GM21515 (cell line): ENCODE results near the gene FAM120B.
"Not testable (repeated sequence)": the region's sequence is repeated elsewhere in the genome, so short reads cannot be mapped to it uniquely, and the experiment has no call there.

Experiments
- ATAC-seq: cut with Tn5 transposase; IDR thresholded peaks from one replicate; pipeline ENCODE4 v1.9.1; 2021; ENCODE audit not compliant: unreplicated experiment

The FAM120B gene

DNA sequence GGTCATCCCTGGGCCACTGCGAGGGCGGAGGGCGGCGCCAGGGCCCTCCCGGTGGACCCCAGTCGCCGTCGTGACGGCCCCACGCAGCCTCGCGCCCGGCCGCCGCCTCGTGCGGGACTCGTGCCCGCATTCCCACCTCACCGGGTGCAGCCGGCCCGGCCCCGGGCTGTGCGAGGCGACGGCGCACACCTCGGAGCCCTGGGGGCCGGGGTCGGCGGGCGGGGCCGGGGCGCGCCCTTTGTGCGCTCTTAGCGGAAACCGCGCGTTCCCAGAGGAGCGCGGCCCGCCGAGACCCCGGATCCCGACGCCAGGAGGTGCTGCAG, 10.2 kb upstream of the FAM120B start:
- no peak for ATAC-seq

DNA sequence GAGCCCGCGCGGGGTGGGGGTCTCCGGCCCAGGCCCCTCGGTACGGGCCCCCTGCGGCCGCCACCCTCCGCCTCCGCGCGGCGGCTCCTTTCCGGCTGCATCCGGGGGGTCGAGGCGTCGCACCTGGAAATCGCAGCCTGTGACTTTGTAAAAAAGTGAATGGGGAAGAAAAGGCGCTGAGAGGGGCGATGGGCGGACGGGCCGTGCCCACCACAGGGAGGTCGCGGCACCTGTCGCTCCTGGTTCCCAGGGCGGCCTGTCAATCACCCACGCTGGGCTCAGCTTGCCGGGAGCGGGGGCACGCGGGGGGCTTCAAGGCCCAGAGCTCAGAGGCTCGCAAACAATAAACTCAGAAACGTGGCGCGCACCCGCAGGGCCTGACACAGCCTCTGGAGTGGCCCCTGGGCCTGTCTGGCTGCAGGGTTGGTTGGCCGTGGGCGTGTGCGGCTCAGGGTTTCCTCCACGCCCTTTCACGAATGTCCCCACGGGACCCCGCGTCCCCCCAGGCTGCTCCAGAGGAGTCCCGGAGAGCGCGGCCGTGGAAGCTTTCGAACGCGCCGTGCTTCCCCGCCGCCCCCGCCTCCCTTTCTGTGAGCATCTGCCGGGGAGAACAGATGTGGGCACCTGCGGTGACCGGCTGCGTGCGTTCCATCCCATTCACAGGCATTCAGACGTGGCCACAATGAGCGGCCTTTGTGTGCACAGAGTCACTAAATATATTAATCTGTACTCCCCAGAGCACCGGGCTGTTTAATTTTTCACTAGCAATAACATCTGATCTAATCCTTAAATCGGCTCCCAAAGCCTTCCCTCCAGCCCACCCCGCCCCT, 9.6 kb upstream of the FAM120B start:
- no peak for ATAC-seq

DNA sequence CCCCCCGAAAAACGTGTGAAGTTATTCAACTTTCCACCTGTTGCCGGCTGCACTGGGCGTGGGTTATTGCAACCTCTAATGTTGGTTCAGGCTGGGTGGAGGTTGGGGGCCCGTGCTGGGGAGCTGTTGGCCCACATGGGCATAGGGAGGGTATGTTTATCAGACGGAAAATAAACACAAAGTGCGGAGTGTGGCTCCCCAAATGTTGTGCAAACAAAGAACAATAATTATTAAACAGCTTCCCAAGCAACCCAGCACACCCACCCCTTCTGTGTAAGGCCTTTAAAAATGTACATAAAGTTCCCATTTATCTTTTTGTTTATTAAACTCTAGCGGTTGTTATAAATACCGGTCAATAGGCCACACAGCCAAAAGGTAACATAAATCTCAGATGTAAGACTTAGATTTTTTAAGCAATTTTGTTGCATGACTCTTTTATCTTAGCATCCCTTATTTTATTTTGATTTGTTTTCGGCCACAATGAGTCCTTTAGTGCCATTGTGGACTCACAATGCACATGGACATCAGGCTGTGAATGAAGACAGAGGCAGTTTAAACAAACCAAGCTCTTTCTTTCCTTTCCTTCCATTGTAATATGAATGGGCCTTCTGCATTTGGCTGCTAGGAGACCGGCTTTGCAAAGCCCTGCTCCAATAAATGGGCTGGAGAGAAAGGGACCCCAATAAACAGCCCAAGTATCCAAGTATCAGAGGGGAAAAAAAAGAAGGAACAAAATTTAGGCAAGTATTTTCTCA, 8.8 kb upstream of the FAM120B start:
- ATAC-seq: no peak

DNA sequence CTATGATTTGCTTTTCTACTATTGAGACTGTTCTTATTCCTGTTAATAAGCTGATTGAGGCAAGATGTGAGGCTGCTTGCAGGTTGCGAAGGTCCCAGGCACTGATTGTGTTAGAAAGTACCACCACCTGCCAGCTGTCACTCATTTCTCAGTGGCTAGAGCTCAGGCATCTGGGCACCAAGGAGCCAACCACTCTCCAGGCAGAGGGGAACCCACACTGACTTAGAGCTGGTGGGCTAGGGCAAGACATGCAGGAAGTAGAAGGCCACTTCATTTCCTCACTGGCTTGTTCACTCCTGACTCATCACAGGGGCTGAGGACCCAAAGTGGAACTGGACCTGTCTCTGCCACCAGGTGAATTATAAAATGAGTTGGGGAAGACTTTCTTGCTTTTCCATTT, 7.9 kb upstream of the FAM120B start:
- ATAC-seq: no peak

DNA sequence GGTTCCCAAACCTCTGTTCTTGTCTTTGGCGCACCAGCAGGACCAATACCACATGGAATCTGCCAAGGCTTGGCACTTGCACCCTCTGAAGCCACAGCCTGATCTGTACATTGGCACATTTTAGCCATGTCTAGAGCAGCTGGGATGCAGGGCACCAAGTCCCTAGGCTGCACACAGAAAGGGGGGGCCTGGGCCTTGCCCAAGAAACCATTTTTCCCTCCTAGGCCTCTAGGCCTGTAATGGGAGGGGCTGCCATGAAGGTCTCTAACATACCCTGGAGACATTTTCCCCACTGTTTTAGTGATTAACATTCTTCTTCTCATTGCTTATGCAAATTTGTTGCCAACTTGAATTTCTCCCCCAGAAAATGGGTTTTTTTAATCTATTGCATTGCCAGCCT, 5.4 kb upstream of the FAM120B start:
- no peak for ATAC-seq

DNA sequence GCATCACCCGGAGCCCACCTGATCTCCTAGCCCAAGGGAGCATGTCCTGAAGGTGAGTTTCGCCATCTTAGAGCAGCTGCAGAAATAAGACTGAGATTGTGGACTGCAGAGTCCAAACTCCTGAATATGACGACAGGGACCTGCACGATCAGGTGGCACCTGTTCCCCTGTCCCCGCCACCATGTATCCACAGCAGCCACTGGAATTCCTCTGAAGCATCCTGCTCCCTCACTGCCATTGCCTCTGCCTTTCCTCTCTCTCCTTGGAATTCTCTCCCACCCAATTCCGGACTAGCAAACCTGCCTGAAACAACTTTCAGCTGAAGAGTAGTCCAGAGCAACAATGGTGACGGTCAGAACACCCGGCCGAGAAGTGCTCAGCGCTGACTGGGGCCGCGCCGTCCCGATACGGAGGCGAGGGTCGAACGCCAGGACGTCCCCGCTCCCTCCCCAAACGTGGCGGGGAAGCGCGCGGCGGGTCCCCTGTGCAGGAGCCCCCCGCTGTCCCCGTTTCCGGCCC, 694 bp upstream of the FAM120B start:
- ATAC-seq: no peak

DNA sequence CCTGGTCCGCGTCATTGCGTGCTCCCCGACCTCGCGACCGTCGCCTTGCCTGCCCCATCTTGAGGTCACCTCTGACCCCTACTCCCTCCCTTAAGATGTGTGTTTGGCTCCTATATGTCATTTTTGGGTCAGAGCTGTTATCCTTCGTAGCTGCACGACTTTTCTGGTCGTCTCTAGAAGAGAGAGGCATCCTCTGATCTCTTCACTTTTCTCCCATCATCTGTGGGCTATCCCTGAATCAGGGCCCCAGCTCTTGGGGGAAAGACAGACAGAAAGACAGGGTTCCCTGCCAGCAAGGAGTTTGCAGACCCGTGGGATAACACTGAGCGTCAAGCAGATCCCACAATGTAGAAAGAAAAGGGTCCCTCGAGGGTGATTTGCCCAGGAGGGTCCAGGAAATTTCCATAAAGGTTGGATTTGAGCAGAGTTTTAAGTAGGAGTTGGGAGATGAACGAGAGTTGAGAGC, 555 bp downstream of the FAM120B start:
- no peak for ATAC-seq

DNA sequence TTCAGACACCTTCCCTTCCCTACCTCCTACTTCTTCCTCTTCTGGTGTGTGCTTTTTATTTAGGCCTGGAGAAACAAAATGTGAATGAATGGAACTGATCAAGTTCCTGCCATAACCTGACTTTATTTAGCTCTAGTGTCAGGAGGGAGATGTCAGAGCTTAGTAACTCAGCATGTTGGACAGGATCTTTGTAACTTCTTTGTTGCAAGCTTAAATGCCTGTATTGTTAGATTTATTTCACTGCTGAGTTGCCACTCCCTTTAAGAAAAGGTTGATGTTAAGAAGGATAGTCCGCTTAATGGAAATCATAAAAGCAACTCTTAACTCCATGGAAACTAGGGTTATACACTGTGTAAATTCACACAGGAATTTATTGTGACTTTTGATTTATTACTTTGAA, 2.2 kb downstream of the FAM120B start:
- no peak for ATAC-seq

DNA sequence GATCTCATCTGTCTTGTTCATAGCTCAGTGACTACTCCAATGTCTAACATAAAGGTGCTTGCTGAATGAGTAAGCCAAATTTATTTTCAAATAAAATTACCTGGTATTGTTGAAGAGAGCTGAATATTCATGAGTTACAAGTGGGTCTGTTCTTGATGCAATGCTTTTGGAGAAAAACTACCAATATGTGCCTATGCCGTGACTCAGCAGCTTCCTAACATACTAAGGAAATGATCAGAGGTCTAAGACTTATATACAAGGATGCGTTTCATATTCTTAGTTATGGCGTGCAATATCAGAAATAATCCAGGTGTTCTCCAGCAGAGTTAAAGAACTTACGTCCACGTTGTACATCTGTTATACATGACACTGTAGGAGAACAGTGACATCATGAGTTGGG, 5.1 kb downstream of the FAM120B start:
- ATAC-seq: no peak

DNA sequence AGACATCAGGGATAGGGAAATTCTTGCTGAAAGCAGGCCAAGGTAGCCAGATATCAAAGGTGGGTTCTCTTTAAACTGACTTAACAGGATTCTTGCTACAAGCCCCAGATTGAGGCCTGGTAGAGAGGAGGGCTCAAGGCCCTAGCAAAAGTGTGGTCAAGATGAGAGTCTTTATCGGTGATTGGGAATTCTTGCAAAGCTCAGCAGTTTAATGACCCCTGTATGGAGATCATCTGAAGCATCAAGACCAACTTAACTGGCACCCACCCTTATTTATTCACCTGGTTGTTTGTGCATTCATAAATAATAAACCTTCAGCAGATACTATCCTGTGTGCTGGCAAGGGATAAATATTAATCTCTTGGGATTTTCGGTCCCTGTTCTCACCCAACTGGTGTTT, 6.3 kb downstream of the FAM120B start:
- ATAC-seq: no peak

DNA sequence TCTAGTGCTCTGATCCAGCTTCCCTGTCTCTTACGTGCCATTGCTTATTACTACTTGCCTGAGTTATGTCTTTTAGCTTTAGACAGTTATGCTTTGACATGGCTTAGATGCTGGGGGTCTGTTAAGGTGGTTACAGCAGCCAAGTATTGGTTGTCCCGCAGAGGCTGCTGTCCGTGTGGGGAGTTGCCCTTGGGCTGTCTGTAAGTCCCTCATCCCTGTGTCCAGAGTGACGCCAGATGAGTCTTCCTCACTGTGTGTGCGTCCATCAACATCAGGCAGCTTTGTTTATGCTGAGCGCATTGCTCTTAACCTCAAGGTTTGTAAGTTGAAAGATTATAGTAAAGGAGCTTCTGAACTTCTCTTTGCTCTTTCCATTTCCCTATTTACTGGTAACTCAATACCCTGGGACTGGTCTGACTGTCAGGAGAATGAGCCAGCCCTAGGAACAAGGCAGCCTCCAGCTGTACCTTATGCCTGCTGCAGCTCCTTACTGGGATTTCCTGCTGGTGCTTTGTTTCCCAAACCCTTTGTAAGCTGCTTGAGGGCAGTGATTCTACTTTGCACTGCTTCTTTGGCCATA, 7.2 kb downstream of the FAM120B start:
- ATAC-seq: no peak

DNA sequence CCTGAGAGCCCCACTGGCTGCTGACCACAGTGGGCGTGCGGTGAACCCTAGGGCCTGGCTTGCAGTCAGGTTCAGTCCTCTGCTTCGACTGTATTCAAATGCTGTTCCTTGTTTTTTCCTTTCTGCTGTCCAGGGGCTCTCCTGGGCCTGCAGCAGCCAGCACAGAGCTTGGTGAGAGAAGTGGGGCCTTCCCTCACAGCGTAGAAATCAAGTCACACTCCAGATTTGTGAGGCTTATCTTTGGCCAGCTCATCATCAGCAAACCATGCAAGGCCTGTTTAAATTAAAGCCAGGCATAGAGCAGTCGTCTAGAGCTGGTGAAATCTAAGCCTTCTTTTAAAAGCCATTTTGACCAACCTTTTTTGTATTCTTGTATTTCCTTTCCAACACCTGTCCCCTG, 8.4 kb downstream of the FAM120B start:
- ATAC-seq: no peak

DNA sequence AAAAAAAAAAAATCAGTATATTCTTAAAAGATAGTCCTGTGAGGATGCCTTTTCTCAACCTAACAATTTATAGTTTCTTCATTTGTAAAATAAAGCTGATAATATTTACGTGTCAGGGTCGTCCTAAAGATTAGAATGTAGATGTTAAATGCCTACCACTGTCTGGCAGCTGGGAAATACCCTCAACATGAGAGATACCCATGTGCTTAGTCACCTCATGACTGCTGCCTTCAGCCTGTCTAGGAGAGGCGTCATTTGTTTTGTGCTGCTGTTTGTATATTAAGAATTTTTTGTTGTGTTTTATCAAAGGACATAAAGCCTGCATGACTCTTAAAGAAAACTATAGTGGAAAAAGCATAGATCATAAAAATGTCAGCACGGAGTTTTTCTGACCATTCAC, 9.5 kb downstream of the FAM120B start:
- no peak for ATAC-seq

DNA sequence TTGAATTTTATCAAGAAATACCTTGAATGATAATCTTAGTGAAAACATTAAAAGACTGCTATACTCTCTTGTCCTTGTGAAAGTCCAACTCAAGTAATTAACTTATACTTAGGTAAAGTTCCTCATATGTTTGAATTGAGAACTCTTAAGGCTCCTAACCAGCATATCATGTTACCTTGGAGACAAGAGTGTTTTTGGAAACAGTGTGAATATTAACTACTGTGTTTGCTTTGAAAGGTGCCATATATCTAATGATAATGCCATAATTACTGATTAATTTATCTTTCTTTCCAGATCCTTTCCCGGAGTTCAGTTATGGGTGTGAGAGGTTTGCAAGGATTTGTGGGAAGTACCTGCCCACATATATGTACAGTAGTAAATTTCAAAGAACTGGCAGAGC, 10.5 kb downstream of the FAM120B start:
- no peak for ATAC-seq

DNA sequence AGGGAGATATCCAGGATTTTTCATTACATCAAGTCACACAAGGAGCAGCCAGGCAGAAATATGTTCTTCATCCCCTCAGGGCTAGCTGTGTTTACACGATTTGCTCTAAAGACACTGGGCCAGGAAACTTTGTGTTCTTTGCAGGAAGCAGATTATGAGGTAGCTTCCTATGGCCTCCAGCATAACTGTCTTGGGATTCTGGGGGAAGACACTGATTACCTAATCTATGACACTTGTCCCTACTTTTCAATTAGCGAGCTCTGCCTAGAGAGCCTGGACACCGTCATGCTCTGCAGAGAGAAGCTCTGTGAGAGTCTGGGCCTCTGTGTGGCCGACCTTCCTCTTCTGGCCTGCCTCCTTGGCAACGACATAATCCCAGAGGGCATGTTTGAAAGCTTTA, 11.2 kb downstream of the FAM120B start:
- ATAC-seq: no peak

DNA sequence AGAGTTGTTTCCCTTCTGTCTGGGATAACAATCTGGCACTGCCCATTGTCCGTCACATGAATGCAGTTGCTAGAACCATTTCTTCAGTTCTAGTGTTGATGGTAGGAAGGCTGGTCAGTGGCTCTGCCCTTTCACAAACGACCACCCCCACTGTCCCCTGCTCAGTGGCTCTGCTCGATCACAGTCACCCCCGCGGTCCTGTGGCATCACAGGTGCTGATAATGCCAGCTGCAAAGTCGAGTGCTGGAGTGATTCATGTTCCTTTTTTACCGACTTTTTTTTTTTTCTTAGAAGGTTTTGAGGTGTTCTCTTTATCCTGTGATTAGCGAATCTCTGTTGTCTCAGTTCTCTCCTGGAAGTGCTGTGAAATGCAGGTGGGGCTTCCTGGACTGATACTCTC, 22.8 kb downstream of the FAM120B start:
- ATAC-seq: no peak

DNA sequence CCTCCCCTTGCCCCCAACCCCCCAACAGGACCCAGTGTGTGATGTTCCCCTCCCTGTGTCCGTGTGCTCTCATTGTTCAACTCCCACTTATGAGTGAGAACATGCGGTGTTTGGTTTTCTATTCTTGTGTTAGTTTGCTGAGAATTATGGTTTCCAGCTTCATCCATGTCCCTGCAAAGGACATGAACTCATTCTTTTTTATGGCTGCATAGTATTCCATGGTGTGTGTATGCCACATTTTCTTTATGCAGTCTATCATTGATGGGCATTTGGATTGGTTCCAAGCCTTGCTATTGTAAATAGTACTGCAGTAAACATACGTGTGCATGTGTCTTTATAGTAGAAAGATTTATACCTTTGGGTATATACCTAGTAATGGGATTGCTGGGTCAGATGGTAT, 28.6 kb downstream of the FAM120B start:
- not testable (repeated sequence) for ATAC-seq

DNA sequence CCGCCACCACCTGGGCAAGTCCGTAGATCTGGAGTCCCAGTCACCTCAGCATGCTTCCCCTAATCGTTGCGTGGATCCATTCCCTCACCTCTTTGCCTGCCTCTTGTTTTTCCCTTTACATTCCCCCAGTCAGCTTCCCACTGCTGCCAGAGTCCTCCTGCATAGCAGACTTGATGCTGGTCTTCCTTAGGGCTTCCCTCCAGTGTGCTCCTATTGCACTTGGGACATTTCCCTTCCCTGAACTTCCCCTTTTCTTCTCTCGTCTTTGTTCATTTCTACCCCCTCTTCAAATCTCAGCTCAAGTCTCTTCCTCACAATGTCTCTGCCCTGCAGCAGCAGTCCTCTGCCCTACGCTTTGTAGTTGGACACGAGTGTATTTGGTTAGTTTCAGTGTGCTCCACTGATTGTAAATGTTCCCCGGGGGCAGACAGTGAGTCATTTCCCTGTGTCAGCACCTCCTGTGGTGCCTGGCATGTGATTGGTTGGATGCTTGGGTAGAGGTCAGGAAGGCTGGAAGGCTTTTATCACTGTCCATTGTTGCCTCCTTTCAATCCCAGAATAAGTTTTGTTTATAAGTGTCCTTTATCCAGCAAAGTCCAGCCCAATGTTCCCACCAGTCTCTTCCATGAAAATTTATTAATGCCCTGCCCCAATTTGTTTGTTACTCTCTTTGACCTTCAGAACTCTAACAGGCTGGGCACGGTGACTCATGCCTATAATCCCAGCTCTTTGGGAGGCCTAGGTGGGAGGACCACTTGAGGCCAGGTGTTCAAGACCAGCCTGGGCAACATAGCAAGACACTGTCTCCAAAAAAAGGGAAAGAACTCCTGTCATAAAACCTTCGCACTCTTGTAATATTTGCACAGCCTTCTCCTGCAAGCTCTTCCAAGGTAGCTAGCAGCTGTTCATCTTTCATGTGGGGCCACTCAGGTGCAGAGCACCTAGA, 38.3 kb downstream of the FAM120B start:
- ATAC-seq: no peak

DNA sequence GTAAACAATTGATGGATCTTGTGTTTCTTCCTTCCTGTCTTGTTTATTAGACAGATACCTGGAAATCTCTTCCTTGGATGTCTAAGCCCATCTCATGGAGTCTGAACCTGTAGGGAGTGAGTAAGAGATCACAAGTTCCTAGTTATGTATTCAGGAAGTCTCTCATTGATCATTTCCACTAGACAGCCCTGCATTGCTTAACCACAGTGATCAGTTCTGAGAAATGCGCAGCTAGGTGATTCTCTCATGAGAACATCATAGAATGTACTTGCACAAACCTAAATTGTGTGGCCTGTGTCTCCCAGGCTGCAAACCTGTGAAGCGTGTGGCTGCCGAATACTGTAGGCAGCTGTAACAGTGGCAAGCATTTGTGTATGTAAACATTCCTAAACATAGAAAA, 39.1 kb downstream of the FAM120B start:
- no peak for ATAC-seq

DNA sequence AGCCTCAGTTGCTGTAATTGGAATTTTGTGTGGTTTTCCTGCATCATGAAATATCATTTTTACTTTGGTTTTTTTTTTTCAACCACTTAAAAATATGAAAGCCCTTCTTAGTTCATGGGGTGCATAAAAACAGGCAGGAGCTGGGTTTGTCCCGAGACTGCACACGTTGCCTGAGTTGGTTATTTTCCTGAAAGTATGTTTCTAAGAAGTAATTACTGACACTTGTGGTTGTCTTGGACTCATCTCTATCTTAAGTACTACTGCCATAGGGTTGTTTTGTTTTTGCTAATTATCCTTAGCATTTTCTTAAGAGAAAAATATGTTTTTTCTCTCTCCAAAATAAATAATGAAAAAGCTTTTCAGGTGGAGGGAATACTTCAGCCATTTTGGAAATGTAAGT, 40.1 kb downstream of the FAM120B start:
- ATAC-seq: no peak

DNA sequence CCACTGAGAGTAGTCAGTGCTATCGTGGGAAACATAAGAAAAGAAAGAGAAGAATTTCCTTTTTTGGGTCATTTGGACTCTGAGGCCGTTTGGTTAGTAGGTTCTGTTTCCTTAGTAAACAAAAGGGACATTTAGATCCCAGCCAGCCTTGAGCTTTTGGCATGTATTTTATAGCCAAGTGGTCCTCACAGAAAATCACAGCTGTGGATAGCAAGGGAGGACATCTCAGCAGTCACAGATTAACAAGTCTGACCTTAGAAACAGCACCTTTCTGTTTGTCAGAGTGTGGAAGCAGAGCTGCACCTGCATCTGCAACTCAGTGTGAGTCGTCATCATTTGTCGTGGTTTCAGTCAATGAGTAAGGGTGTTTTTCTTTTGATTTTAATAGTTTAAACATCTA, 40.5 kb downstream of the FAM120B start:
- ATAC-seq: peak; percentile 85
